Liver (tissue), 3 donors: ENCODE results near the gene PARD3.

Source experiments
- EGR1 ChIP-seq, 2 donors: IDR thresholded peaks; 2 replicates each; pipeline ENCODE4 v1.6.1; 2016 to 2018; ENCODE audit warnings: antibody characterized with exemption in 2 of 2, low read depth in 2 of 2
- FOXA1 ChIP-seq: IDR thresholded peaks from 2 replicates; pipeline ENCODE4 v1.6.1; 2016; ENCODE audit warnings: antibody characterized with exemption
- HNF4A ChIP-seq, 2 donors: conservative IDR thresholded peaks; 2 replicates each; pipeline ENCODE4 v1.6.1; 2016; ENCODE audit warnings: antibody characterized with exemption in 2 of 2, mild to moderate bottlenecking in 2 of 2
- HNF4G ChIP-seq: IDR thresholded peaks from 2 replicates; pipeline ENCODE4 v1.6.1; 2016; ENCODE audit warnings: antibody characterized with exemption
- JUND ChIP-seq, 2 donors: IDR thresholded peaks; 2 replicates each; pipeline ENCODE4 v1.6.1; 2016; ENCODE audit warnings: antibody characterized with exemption in 2 of 2
- NR2F2 ChIP-seq: IDR thresholded peaks from 2 replicates; pipeline ENCODE4 v1.6.1; 2016; ENCODE audit warnings: antibody characterized with exemption
- RAD21 ChIP-seq, 2 donors: IDR thresholded peaks; 2 replicates each; pipeline ENCODE4 v1.6.1; 2016; ENCODE audit warnings: antibody characterized with exemption in 2 of 2, mild to moderate bottlenecking in 2 of 2
- SP1 ChIP-seq: IDR thresholded peaks from 2 replicates; pipeline ENCODE4 v1.6.1; 2018; ENCODE audit warnings: antibody characterized with exemption, mild to moderate bottlenecking
- TAF1 ChIP-seq: conservative IDR thresholded peaks from 2 replicates; pipeline ENCODE4 v1.6.1; 2016; ENCODE audit warnings: antibody characterized with exemption, mild to moderate bottlenecking
- YY1 ChIP-seq: IDR thresholded peaks from 2 replicates; pipeline ENCODE4 v1.6.1; 2016; ENCODE audit warnings: antibody characterized with exemption, mild to moderate bottlenecking
- TF ChIP-seq, protein P1 (sequence below): fragments of 150-350 bp; IDR thresholded peaks from 2 replicates; pipeline ENCODE4 v1.5.1; 2017; ENCODE audit warnings: improper control_type of control experiment, low read depth, low read length; ENCODE audit not compliant: missing input control
- TF ChIP-seq, protein P2 (sequence below): IDR thresholded peaks from 2 replicates; pipeline ENCODE4 v1.6.1; 2016; ENCODE audit warnings: antibody characterized with exemption, mild to moderate bottlenecking
- TF ChIP-seq, protein P3 (sequence below): IDR thresholded peaks from 2 replicates; pipeline ENCODE4 v1.6.1; 2016; ENCODE audit warnings: antibody characterized with exemption
- TF ChIP-seq, protein P4 (sequence below): IDR thresholded peaks from 2 replicates; pipeline ENCODE4 v1.6.1; 2016; ENCODE audit warnings: antibody characterized with exemption
- donor health status: healthy.
- donor health status: healthy.

DNA sequence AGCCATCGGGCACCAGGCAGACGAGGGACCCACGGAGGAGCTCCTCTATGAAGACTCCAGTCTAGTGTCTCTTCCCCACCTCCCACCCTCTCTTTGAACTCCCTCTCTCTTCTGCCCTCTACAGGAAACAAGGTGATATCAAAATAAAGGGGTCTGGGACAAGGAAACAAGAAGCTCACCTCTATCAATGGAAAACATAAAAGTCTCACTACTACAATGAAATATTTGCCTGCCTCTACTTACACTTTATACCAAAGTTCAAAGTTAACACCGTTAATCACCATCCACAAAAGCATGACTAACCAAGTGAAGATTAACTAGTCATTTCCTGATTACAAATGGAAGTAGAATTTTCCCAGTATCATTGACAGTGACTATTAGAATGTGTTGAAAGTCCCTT lies 82.2 kb downstream of the PARD3 start:
- TF ChIP-seq TAF1 = no peak
- TF ChIP-seq, protein P1, sequence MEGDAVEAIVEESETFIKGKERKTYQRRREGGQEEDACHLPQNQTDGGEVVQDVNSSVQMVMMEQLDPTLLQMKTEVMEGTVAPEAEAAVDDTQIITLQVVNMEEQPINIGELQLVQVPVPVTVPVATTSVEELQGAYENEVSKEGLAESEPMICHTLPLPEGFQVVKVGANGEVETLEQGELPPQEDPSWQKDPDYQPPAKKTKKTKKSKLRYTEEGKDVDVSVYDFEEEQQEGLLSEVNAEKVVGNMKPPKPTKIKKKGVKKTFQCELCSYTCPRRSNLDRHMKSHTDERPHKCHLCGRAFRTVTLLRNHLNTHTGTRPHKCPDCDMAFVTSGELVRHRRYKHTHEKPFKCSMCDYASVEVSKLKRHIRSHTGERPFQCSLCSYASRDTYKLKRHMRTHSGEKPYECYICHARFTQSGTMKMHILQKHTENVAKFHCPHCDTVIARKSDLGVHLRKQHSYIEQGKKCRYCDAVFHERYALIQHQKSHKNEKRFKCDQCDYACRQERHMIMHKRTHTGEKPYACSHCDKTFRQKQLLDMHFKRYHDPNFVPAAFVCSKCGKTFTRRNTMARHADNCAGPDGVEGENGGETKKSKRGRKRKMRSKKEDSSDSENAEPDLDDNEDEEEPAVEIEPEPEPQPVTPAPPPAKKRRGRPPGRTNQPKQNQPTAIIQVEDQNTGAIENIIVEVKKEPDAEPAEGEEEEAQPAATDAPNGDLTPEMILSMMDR = no peak
- no peak for TF ChIP-seq JUND (IDR thresholded peaks at IDR 0.05)
- TF ChIP-seq, protein P2, sequence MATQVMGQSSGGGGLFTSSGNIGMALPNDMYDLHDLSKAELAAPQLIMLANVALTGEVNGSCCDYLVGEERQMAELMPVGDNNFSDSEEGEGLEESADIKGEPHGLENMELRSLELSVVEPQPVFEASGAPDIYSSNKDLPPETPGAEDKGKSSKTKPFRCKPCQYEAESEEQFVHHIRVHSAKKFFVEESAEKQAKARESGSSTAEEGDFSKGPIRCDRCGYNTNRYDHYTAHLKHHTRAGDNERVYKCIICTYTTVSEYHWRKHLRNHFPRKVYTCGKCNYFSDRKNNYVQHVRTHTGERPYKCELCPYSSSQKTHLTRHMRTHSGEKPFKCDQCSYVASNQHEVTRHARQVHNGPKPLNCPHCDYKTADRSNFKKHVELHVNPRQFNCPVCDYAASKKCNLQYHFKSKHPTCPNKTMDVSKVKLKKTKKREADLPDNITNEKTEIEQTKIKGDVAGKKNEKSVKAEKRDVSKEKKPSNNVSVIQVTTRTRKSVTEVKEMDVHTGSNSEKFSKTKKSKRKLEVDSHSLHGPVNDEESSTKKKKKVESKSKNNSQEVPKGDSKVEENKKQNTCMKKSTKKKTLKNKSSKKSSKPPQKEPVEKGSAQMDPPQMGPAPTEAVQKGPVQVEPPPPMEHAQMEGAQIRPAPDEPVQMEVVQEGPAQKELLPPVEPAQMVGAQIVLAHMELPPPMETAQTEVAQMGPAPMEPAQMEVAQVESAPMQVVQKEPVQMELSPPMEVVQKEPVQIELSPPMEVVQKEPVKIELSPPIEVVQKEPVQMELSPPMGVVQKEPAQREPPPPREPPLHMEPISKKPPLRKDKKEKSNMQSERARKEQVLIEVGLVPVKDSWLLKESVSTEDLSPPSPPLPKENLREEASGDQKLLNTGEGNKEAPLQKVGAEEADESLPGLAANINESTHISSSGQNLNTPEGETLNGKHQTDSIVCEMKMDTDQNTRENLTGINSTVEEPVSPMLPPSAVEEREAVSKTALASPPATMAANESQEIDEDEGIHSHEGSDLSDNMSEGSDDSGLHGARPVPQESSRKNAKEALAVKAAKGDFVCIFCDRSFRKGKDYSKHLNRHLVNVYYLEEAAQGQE = no peak
- no peak for TF ChIP-seq SP1
- TF ChIP-seq, protein P3, sequence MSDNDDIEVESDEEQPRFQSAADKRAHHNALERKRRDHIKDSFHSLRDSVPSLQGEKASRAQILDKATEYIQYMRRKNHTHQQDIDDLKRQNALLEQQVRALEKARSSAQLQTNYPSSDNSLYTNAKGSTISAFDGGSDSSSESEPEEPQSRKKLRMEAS = no peak
- no peak for TF ChIP-seq YY1
- TF ChIP-seq, protein P4, sequence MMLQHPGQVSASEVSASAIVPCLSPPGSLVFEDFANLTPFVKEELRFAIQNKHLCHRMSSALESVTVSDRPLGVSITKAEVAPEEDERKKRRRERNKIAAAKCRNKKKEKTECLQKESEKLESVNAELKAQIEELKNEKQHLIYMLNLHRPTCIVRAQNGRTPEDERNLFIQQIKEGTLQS = no peak
- TF ChIP-seq RAD21 (IDR thresholded peaks at IDR 0.05) = no peak
- no peak for TF ChIP-seq NR2F2
- no peak for TF ChIP-seq HNF4G
- no peak for TF ChIP-seq HNF4A (conservative IDR thresholded peaks at IDR 0.05)
- no peak for TF ChIP-seq EGR1 (IDR thresholded peaks at IDR 0.05; ENCODE audit: low read depth in 2 of 2)
- TF ChIP-seq FOXA1 = no peak
